Ishikawa (cell line): ENCODE data around the gene TMEM44.

Experiments used
- EP300 ChIP-seq: IDR thresholded peaks from 2 replicates; pipeline ENCODE4 v1.6.1; 2012; ENCODE audit warnings: borderline replicate concordance
- TCF12 ChIP-seq: IDR thresholded peaks from 2 replicates; pipeline ENCODE4 v1.6.1; 2012; ENCODE audit warnings: low read depth
- YY1 ChIP-seq: IDR thresholded peaks from 2 replicates; pipeline ENCODE4 v1.6.1; 2012; ENCODE audit warnings: low read depth
- TF ChIP-seq, protein P1 (sequence below): IDR thresholded peaks from 2 replicates; pipeline ENCODE4 v1.6.1; 2012

GRCh38 chr3:194621947-194622346, 11.3 kb downstream of the TMEM44 start:
- TF ChIP-seq TCF12 (no peak), YY1 (no peak), EP300 (no peak)
- TF ChIP-seq, protein P1, sequence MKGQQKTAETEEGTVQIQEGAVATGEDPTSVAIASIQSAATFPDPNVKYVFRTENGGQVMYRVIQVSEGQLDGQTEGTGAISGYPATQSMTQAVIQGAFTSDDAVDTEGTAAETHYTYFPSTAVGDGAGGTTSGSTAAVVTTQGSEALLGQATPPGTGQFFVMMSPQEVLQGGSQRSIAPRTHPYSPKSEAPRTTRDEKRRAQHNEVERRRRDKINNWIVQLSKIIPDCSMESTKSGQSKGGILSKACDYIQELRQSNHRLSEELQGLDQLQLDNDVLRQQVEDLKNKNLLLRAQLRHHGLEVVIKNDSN = no peak
